Liver (tissue), 3 donors: ENCODE measurements around the gene RNF182.

Source experiments
- EGR1 ChIP-seq, 2 donors: IDR thresholded peaks; 2 replicates each; pipeline ENCODE4 v1.6.1; 2016 to 2018; ENCODE audit warnings: antibody characterized with exemption in 2 of 2, low read depth in 2 of 2
- FOXA1 ChIP-seq: IDR thresholded peaks from 2 replicates; pipeline ENCODE4 v1.6.1; 2016; ENCODE audit warnings: antibody characterized with exemption
- FOXA2 ChIP-seq: IDR thresholded peaks from 2 replicates; pipeline ENCODE4 v1.6.1; 2016; ENCODE audit warnings: antibody characterized with exemption
- GABPA ChIP-seq, 2 donors: IDR thresholded peaks in 1 of 2; conservative IDR thresholded peaks in 1 of 2; 2 replicates each; pipeline ENCODE4 v1.6.1; 2016; ENCODE audit warnings: antibody characterized with exemption in 2 of 2, mild to moderate bottlenecking in 1 of 2, moderate library complexity in 1 of 2
- JUND ChIP-seq, 2 donors: IDR thresholded peaks; 2 replicates each; pipeline ENCODE4 v1.6.1; 2016; ENCODE audit warnings: antibody characterized with exemption in 2 of 2
- RXRA ChIP-seq, 2 donors: IDR thresholded peaks; 2 replicates each; pipeline ENCODE4 v1.6.1; 2017 to 2018; ENCODE audit warnings: antibody characterized with exemption in 2 of 2, mild to moderate bottlenecking in 1 of 2
- TAF1 ChIP-seq: conservative IDR thresholded peaks from 2 replicates; pipeline ENCODE4 v1.6.1; 2016; ENCODE audit warnings: antibody characterized with exemption, mild to moderate bottlenecking
- TF ChIP-seq, protein P1 (sequence below): fragments of 150-350 bp; IDR thresholded peaks from 2 replicates; pipeline ENCODE4 v1.5.1; 2017; ENCODE audit warnings: improper control_type of control experiment, low read depth, low read length; ENCODE audit not compliant: missing input control
- TF ChIP-seq, protein P2 (sequence below): IDR thresholded peaks from 2 replicates; pipeline ENCODE4 v1.6.1; 2016; ENCODE audit warnings: antibody characterized with exemption
- TF ChIP-seq, protein P3 (sequence below): IDR thresholded peaks from 2 replicates; pipeline ENCODE4 v1.6.1; 2016; ENCODE audit warnings: antibody characterized with exemption
- TF ChIP-seq, protein P4 (sequence below): IDR thresholded peaks from 2 replicates; pipeline ENCODE4 v1.6.1; 2016; ENCODE audit warnings: antibody characterized with exemption, mild to moderate bottlenecking
- donor health status: healthy.
- donor health status: healthy.

DNA sequence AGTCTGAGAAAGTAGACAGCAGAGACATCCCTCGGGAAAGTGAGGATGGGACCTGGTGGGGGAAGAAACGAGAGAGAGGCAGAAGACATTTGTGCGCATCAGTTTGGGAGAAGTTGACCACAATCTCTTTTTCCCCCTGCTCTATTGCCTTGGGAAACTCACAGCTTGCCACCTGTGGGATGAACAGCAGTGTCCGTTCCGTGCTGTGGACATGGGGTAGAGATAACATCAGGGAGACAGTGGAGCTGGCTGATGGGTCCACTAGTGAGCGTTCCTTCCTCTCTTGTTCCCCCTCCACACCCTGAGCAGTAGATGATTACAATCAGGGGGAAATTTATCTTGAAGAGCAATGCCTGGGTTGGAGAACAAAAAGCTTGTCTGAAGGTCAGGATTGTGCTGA lies 21.8 kb upstream of the RNF182 start:
- TF ChIP-seq, protein P1, sequence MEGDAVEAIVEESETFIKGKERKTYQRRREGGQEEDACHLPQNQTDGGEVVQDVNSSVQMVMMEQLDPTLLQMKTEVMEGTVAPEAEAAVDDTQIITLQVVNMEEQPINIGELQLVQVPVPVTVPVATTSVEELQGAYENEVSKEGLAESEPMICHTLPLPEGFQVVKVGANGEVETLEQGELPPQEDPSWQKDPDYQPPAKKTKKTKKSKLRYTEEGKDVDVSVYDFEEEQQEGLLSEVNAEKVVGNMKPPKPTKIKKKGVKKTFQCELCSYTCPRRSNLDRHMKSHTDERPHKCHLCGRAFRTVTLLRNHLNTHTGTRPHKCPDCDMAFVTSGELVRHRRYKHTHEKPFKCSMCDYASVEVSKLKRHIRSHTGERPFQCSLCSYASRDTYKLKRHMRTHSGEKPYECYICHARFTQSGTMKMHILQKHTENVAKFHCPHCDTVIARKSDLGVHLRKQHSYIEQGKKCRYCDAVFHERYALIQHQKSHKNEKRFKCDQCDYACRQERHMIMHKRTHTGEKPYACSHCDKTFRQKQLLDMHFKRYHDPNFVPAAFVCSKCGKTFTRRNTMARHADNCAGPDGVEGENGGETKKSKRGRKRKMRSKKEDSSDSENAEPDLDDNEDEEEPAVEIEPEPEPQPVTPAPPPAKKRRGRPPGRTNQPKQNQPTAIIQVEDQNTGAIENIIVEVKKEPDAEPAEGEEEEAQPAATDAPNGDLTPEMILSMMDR: no peak
- TF ChIP-seq, protein P2, sequence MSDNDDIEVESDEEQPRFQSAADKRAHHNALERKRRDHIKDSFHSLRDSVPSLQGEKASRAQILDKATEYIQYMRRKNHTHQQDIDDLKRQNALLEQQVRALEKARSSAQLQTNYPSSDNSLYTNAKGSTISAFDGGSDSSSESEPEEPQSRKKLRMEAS: no peak
- TF ChIP-seq, protein P3, sequence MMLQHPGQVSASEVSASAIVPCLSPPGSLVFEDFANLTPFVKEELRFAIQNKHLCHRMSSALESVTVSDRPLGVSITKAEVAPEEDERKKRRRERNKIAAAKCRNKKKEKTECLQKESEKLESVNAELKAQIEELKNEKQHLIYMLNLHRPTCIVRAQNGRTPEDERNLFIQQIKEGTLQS: no peak
- TF ChIP-seq, protein P4, sequence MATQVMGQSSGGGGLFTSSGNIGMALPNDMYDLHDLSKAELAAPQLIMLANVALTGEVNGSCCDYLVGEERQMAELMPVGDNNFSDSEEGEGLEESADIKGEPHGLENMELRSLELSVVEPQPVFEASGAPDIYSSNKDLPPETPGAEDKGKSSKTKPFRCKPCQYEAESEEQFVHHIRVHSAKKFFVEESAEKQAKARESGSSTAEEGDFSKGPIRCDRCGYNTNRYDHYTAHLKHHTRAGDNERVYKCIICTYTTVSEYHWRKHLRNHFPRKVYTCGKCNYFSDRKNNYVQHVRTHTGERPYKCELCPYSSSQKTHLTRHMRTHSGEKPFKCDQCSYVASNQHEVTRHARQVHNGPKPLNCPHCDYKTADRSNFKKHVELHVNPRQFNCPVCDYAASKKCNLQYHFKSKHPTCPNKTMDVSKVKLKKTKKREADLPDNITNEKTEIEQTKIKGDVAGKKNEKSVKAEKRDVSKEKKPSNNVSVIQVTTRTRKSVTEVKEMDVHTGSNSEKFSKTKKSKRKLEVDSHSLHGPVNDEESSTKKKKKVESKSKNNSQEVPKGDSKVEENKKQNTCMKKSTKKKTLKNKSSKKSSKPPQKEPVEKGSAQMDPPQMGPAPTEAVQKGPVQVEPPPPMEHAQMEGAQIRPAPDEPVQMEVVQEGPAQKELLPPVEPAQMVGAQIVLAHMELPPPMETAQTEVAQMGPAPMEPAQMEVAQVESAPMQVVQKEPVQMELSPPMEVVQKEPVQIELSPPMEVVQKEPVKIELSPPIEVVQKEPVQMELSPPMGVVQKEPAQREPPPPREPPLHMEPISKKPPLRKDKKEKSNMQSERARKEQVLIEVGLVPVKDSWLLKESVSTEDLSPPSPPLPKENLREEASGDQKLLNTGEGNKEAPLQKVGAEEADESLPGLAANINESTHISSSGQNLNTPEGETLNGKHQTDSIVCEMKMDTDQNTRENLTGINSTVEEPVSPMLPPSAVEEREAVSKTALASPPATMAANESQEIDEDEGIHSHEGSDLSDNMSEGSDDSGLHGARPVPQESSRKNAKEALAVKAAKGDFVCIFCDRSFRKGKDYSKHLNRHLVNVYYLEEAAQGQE: no peak
- TF ChIP-seq EGR1 (IDR thresholded peaks at IDR 0.05; ENCODE audit: low read depth in 2 of 2) (no peak), TAF1 (no peak), FOXA2 (no peak), FOXA1 (no peak), RXRA (IDR thresholded peaks at IDR 0.05) (no peak), JUND (IDR thresholded peaks at IDR 0.05) (no peak), GABPA (IDR thresholded peaks at IDR 0.05 in 1 of 2, conservative IDR thresholded peaks at IDR 0.05 in 1 of 2) (no peak)
